Measurements from ENCODE around the gene TBCK.
"Not testable (repeated sequence)": the region's sequence is repeated elsewhere in the genome, so short reads cannot be mapped to it uniquely, and the experiment has no call there.

Gene TBCK

GRCh38 chr4:106142616-106143127, 173.3 kb downstream of the TBCK start:
- H3K4me3 ChIP-seq (ENCODE audit: low read depth, low read length), result no peak overlapping the region
- no peak for TF ChIP-seq CTCF (IDR thresholded peaks at IDR 0.05; ENCODE audit: borderline replicate concordance, insufficient read depth, low read depth, low read length)

- no peak for TF ChIP-seq CTCF (IDR thresholded peaks at IDR 0.05; ENCODE audit: borderline replicate concordance, insufficient read depth, low read depth, low read length)
- no peak overlapping the region for H3K4me3 ChIP-seq (ENCODE audit: low read depth, low read length)
Measured at GRCh38 chr4:106140601-106141000, 175.4 kb downstream of the TBCK start.

GRCh38 chr4:106136777-106137331, 179.2 kb downstream of the TBCK start:
- H3K4me3 ChIP-seq (ENCODE audit: low read depth, low read length), result no peak overlapping the region
- TF ChIP-seq CTCF (IDR thresholded peaks at IDR 0.05; ENCODE audit: borderline replicate concordance, insufficient read depth, low read depth, low read length), result no peak

GRCh38 chr4:106132045-106132444, 184.0 kb downstream of the TBCK start:
- no peak overlapping the region for H3K4me3 ChIP-seq (ENCODE audit: low read depth, low read length)
- no peak for TF ChIP-seq CTCF (IDR thresholded peaks at IDR 0.05; ENCODE audit: borderline replicate concordance, insufficient read depth, low read depth, low read length)

GRCh38 chr4:106126062-106126461, 189.9 kb downstream of the TBCK start:
- no peak for TF ChIP-seq CTCF (IDR thresholded peaks at IDR 0.05; ENCODE audit: borderline replicate concordance, insufficient read depth, low read depth, low read length)
- H3K4me3 ChIP-seq (ENCODE audit: low read depth, low read length), result no peak overlapping the region

- not testable (repeated sequence) for H3K4me3 ChIP-seq (ENCODE audit: low read depth, low read length)
Measured at GRCh38 chr4:106119949-106120555, 196.0 kb downstream of the TBCK start.

GRCh38 chr4:106116025-106116424, 200.0 kb downstream of the TBCK start:
- no peak for TF ChIP-seq CTCF (IDR thresholded peaks at IDR 0.05; ENCODE audit: borderline replicate concordance, insufficient read depth, low read depth, low read length)
- H3K4me3 ChIP-seq (ENCODE audit: low read depth, low read length), result no peak overlapping the region

Data from GM12875 (cell line).